HepG2 (cell line): ENCODE results near the gene KANK3. TPM values are rescaled to one million over a fixed set of nuclear protein-coding genes. Genes with fewer than 3 reads are reported as not detected.

ENCODE experiments used
- ARHGAP35 ChIP-seq: sonication (generic); formaldehyde crosslinking; IDR thresholded peaks from 2 replicates; pipeline ENCODE4 v1.9.0; 2022; ENCODE audit warnings: mild to moderate bottlenecking, inconsistent platforms, moderate library complexity, missing genetic modification reagents, borderline replicate concordance
- HMGXB3 ChIP-seq: sonication (generic); formaldehyde crosslinking; IDR thresholded peaks from 2 replicates; pipeline ENCODE4 v1.4.0; 2020; ENCODE audit warnings: missing genetic modification reagents, borderline replicate concordance
- HNRNPL ChIP-seq: fragments of 200-400 bp; formaldehyde crosslinking; IDR thresholded peaks from 2 replicates; pipeline ENCODE4 v1.6.1; 2017; ENCODE audit warnings: mild to moderate bottlenecking, low read depth, low read length
- IRF1 ChIP-seq: sonication (generic); formaldehyde crosslinking; IDR thresholded peaks from 2 replicates; pipeline ENCODE4 v1.4.0; 2020; ENCODE audit warnings: low read depth, mild to moderate bottlenecking, missing genetic modification reagents
- IRF2 ChIP-seq: IDR thresholded peaks from 2 replicates; pipeline ENCODE4 v1.6.1; 2018; ENCODE audit warnings: missing genetic modification reagents, missing compliant biosample characterization
- JUN ChIP-seq: sonication (generic); formaldehyde crosslinking; IDR thresholded peaks from 2 replicates; pipeline ENCODE4 v1.4.0; 2020; ENCODE audit warnings: mild to moderate bottlenecking, missing genetic modification reagents
- KAT2B ChIP-seq: fragments of 150-350 bp; IDR thresholded peaks from 2 replicates; pipeline ENCODE4 v1.6.1; 2014; ENCODE audit warnings: low read depth, low read length, borderline replicate concordance
- NBN ChIP-seq: fragments of 450-650 bp; conservative IDR thresholded peaks from 2 replicates; pipeline ENCODE4 v1.6.1; 2017
- PAXIP1 ChIP-seq: sonication (generic); formaldehyde crosslinking; conservative IDR thresholded peaks from 2 replicates; pipeline ENCODE4 v1.4.0; 2020; ENCODE audit warnings: mild to moderate bottlenecking, missing genetic modification reagents, moderate library complexity
- ZIK1 ChIP-seq: sonication (generic); formaldehyde crosslinking; IDR thresholded peaks from 2 replicates; pipeline ENCODE4 v1.5.0; 2020; ENCODE audit warnings: mild to moderate bottlenecking, low read depth, missing genetic modification reagents, borderline replicate concordance
- ZNF292 ChIP-seq: sonication (generic); formaldehyde crosslinking; IDR thresholded peaks from 2 replicates; pipeline ENCODE4 v1.8.1; 2022; ENCODE audit warnings: mild to moderate bottlenecking, low read depth, missing genetic modification reagents, borderline replicate concordance
- ZNF776 ChIP-seq: sonication (generic); formaldehyde crosslinking; IDR thresholded peaks from 2 replicates; pipeline ENCODE4 v1.4.0; 2020; ENCODE audit warnings: mild to moderate bottlenecking, missing genetic modification reagents
- polyA plus RNA-seq, 8 experiments: library from polyadenylated mRNA; depleted of rRNA in 3 of 8; stranded (reverse) in 7 of 8; unstranded in 1 of 8; fragments of >200 nt; fragmentation: Illumina TruSeq in 4 of 8; extraction: Trizol in 4 of 8; gene quantifications; 2 replicates each; pipeline versions ENCODE4 v1.2.1 to v1.2.3, GENCODE V29; 2011 to 2016; ENCODE audit warnings: low read depth in 4 of 8, missing spikeins in 1 of 8, mixed read lengths in 1 of 8; ENCODE audit not compliant: insufficient read depth in 1 of 8
- total RNA-seq, 5 experiments: library from RNA; depleted of rRNA; stranded (reverse); fragments of >200 nt; fragmentation: Illumina TruSeq; extraction: Trizol; gene quantifications; 2 replicates each; pipeline ENCODE4 v1.2.3, GENCODE V29; 2016; ENCODE audit warnings: low read depth in 1 of 5
- TF ChIP-seq, protein P1 (sequence below): sonication (generic); formaldehyde crosslinking; IDR thresholded peaks from 2 replicates; pipeline ENCODE4 v1.5.0; 2020; ENCODE audit warnings: mild to moderate bottlenecking, missing genetic modification reagents
- TF ChIP-seq, protein P2 (sequence below): sonication (generic); formaldehyde crosslinking; IDR thresholded peaks from 2 replicates; pipeline ENCODE4 v1.4.0; 2020; ENCODE audit warnings: missing genetic modification reagents

Gene KANK3
- total and polyA plus RNA-seq, 2 of the 13 experiments (the other 11 are each of a cell fraction or from before 2014, with no cell fraction given) = 0.15 to 0.20 TPM

- TF ChIP-seq, protein P1, sequence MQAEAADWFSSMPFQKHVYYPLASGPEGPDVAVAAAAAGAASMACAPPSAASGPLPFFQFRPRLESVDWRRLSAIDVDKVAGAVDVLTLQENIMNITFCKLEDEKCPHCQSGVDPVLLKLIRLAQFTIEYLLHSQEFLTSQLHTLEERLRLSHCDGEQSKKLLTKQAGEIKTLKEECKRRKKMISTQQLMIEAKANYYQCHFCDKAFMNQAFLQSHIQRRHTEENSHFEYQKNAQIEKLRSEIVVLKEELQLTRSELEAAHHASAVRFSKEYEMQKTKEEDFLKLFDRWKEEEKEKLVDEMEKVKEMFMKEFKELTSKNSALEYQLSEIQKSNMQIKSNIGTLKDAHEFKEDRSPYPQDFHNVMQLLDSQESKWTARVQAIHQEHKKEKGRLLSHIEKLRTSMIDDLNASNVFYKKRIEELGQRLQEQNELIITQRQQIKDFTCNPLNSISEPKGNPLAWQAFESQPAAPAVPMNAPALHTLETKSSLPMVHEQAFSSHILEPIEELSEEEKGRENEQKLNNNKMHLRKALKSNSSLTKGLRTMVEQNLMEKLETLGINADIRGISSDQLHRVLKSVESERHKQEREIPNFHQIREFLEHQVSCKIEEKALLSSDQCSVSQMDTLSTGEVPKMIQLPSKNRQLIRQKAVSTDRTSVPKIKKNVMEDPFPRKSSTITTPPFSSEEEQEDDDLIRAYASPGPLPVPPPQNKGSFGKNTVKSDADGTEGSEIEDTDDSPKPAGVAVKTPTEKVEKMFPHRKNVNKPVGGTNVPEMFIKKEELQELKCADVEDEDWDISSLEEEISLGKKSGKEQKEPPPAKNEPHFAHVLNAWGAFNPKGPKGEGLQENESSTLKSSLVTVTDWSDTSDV (CRISPR knock-in tag) = no peak
- TF ChIP-seq KAT2B (peak; percentile 62), HNRNPL (no peak), ZIK1 (CRISPR knock-in tag) (no peak), ARHGAP35 (CRISPR knock-in tag) (no peak), JUN (CRISPR knock-in tag) (peak; percentile 94), ZNF292 (CRISPR knock-in tag) (no peak; the same call in 1 of the 2 replicates), IRF1 (CRISPR knock-in tag) (no peak), HMGXB3 (CRISPR knock-in tag) (no peak), IRF2 (peak; percentile 81; the same call in 1 of the 2 replicates), PAXIP1 (peak; percentile 93), ZNF776 (CRISPR knock-in tag) (no peak), NBN (no peak)
- TF ChIP-seq, protein P2, sequence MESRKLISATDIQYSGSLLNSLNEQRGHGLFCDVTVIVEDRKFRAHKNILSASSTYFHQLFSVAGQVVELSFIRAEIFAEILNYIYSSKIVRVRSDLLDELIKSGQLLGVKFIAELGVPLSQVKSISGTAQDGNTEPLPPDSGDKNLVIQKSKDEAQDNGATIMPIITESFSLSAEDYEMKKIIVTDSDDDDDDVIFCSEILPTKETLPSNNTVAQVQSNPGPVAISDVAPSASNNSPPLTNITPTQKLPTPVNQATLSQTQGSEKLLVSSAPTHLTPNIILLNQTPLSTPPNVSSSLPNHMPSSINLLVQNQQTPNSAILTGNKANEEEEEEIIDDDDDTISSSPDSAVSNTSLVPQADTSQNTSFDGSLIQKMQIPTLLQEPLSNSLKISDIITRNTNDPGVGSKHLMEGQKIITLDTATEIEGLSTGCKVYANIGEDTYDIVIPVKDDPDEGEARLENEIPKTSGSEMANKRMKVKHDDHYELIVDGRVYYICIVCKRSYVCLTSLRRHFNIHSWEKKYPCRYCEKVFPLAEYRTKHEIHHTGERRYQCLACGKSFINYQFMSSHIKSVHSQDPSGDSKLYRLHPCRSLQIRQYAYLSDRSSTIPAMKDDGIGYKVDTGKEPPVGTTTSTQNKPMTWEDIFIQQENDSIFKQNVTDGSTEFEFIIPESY = peak; percentile 49; the same call in 1 of the 2 replicates
Observed at GRCh38 chr19:8387688-8388611, 44.9 kb upstream of the KANK3 start (continued).
